SHP77 (cell line): Measurements from ENCODE around the gene NACC1.

Experiments used
- DNase-seq, 2 experiments: peaks; one replicate each; lab custom pipeline; 2025; lab: John Stamatoyannopoulos, UW

NACC1 gene

GRCh38 chr19:13120817-13121216 is 2.8 kb downstream of the NACC1 start:
- DNase-seq = no peak

DNA sequence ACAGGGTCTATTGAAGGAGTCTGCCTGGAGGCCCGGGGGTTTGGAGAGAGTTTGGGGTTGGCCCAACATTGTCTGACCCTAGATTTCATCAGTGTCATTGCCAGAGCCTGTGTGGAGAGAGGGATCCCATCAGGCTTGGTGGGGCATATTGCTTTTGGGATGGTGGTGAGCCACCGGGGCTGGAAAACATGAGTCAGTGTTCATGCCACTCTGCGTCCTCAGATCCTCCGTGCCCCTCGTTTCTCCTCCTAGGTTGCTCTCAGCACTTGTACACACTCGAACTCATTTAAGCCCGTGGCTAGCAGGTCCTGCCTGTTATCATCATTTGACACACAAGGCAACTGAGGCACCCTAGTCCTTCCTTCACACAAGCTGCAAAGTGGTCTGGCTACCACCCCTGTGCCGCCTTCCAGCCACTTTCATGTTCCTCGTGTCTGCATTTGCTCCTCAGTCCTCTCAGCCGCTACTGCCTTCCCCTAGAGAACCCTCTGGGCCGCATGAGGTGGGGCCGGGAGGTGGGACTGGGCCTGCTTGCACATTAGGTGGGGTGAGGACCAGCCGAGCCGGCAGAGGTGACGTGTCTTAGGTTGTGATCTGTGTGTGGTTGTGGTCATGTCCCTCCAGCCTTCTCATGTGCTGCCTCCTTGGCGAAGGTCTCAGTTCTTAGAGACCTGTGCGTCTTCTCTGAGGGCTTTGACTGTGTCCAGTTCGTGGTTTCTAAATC is 3.6 kb downstream of the NACC1 start:
- no peak for DNase-seq

DNA sequence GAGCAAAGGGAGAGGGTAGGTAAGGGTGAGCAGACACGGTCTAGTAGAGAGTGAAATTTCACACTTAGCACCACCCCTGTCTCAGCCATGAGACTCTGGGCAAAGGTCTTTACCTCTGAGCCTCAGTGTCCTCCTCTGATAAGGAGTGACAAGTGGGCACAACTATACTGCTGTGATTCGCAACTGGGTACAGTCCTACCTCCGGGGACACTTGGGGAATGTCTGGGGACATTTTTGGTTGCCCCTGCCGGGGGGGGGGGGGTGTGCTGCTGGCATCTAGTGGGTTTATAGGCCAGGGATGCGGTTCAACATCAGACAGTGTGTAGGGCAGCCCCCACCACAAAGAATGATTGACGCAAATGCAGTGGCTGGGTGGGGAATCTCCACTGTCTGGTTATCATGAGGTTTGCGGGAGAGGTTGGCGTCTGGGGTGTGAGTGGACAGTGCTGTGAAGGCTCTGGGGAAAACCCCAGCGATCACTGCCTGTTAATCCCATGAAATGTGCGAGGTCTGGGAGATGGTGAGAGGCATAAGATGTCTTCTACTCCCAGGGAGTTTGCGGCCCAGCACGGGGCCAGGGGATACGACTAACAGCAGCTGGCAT is 4.3 kb downstream of the NACC1 start:
- DNase-seq = no peak

DNA sequence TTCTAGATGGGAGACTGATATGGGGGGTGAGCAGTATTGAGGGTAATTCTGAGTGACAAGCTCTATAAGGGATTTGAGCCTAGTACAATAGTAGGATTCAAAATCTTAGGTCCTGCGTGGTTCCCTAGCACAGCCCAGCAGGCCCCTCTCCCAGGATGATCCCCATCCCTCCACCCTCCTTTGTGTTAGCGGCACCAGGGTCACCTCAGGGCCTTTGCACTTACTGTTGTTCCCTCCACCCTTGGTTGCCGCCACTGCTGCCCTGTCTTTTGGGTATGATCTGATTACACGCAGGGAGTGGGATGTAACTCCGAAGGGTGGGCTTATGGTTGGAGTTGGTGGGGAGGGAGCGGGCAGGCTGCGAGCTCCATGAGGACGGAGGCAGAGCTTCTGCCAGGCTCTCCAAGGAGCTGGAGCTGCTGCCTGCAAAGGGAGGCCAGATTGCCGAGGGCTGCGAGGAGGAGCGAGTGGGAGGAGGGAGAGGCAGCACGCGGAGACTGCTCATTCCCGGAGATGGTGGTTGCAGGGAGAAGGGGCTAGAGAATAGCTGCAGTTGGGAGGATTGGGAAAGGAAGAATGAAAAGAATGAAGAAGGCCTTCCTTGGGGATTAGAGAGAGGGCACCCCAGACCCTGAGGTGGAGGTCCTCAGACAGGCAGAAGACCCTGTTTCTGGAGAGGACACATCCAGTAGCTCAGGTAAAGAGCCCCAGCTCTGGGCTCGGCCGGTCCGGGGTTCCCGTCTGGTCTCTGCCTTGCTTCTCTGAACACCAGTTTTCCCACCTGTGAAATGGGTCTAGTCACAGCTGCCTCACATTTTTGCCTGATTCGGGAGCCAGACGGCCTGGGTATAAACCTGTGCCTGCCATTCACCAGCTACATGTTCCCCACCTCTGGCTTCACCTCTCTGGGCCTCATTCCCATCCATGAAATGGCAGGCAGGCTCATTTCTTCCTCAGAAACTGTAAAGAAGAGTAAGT is 5.2 kb downstream of the NACC1 start:
- DNase-seq = no peak

GRCh38 chr19:13127051-13127450 is 9.0 kb downstream of the NACC1 start:
- no peak for DNase-seq

DNA sequence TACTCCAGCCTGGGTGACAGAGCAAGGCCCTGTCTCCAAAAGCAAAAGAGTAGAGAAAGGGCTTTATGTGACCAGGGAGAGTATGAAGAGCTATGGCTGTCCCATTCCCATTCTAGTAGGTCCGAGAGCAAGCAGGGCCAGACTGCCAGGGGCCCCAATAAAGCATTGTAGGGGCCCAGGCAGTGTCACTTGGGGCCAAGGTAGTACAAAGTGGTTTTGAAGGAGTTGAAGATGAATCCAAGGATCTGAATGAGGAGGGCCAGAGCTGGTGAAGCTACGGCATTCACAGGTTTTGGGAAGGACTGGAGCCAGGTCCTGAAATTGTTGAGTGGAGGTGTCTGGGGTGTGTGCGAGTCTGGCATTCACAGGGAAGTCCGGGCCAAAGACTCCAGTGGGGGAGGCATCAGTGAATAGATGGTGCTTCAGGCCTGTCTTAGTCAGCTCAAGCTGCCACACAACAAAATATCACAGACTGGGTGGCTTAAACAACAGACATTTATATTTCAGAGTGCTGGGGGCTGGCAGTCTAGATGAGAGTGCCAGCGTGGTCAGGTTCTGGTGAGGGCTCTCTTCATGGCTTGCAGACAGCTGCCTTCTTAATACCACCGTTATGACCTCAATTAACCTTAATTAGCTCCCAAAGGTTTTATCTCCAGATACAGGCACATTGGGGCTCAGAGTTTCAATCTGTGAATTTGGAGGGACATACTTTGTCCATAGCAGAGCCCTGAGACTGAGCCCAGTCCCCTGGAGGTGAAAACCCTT is 9.9 kb downstream of the NACC1 start:
- no peak for DNase-seq

DNA sequence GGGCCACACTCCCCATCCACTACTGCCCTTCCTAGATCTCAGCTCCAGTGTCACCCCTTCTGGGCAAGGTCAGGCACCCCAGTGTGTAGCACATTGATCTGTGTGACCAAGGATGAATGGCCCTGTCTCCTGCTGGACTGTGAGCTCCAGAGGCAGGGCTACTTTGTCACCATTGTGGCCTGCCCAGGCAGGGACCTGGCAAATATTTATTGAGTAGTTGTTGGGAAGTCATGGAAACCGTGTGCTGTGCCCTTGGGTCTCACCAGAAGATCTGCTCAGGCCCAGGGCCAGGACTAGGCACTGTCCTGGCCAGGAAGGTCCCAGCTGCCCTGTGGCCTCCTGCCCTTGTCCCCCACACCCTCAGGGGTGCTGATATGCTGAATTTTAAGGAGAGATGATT is 10.5 kb downstream of the NACC1 start:
- DNase-seq = no peak

- DNase-seq = no peak
These were observed 11.3 kb downstream of the NACC1 start for GRCh38 chr19:13129384-13129783.

- no peak for DNase-seq
These were observed 12.9 kb downstream of the NACC1 start for GRCh38 chr19:13130886-13131490.

- DNase-seq = no peak
These were observed 14.6 kb downstream of the NACC1 start for GRCh38 chr19:13132471-13133180.

DNA sequence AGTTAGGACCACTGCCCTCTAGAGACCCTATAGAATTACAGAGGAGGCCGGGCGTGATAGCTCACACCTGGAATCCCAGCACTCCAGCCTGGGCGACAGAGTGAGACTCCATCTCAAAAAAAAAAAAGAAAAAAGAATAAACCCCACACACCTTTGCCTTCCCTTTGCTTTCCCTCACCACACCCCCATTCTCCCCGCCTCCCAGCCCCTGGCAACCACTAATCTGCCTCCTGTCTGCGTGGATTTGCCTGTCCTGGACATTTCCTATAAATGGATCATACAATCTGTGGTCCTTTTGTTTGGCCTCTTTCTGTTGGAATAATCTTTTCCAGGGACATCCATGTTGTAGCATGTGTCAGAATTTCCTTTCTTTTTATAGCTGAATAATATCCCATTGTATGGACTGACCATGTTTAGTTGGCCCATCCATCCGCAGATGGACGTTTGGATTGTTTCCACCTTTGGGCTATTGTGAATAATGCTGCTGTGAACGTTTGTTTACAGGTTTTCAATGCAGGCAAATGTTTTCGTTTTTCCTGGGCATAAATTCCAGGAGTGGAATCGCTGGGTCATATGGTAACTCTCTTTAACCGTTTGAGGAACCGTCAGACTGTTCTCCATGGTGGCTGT is 15.3 kb downstream of the NACC1 start:
- no peak for DNase-seq

- no peak for DNase-seq
These were observed 16.6 kb downstream of the NACC1 start for GRCh38 chr19:13134626-13135025.

GRCh38 chr19:13135068-13136062 is 17.3 kb downstream of the NACC1 start:
- no peak for DNase-seq

DNA sequence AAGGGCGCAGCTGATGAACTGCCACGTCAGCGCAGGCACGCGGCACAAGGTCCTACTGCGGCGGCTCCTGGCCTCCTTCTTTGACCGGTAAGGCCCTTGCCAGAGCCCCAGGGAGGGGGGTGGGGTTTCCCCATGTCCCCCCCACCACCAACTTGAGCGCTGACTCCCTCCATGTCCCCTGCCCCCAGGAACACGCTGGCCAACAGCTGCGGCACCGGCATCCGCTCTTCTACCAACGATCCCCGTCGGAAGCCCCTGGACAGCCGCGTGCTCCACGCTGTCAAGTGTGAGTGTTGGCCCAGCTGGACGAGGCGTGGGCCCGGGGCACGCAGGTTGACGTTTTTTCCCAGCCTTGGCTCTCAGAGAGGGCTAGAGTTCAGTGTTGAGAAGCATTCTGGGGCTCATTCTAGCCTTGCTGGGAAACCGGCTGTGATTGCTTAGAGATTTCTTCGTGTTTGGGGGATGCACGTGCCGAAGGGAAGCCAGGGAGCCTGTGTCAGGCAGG is 19.3 kb downstream of the NACC1 start:
- DNase-seq = no peak

GRCh38 chr19:13138171-13138915 is 20.3 kb downstream of the NACC1 start:
- no peak for DNase-seq

- DNase-seq = no peak
These were observed 20.8 kb downstream of the NACC1 start for GRCh38 chr19:13138916-13139198.

GRCh38 chr19:13139633-13140311 is 21.7 kb downstream of the NACC1 start:
- DNase-seq = no peak
